CD14-positive monocyte (primary cell): ENCODE data around the gene DCLK1. TPM values are rescaled to one million over a fixed set of nuclear protein-coding genes. Genes with fewer than 3 reads are reported as not detected.

Experiments
- DNase-seq, 3 donors: peaks; one replicate each; pipeline ENCODE4 v3.0.0-alpha.2; 2011 to 2022
- H2AFZ ChIP-seq: 2 replicates; pipeline ENCODE4 v1.6.0; 2012; ENCODE audit warnings: mild to moderate bottlenecking, low read depth, low read length, inconsistent platforms; ENCODE audit not compliant: insufficient read depth, poor library complexity, severe bottlenecking
- H3K27ac ChIP-seq, 2 donors: 1 replicate in 1 of 2; 2 replicates in 1 of 2; pipeline ENCODE4 v1.5.1; 2012 to 2013; ENCODE audit warnings: low read length in 2 of 2, control low read depth in 1 of 2, inconsistent platforms in 1 of 2, low read depth in 1 of 2, mild to moderate bottlenecking in 1 of 2
- H3K27me3 ChIP-seq, 2 donors: one replicate each; pipeline versions ENCODE4 v1.6.0 to v1.6.1; 2011 to 2013; ENCODE audit warnings: low read length in 2 of 2; ENCODE audit not compliant: control insufficient read depth in 2 of 2, insufficient read depth in 2 of 2
- H3K36me3 ChIP-seq, 2 donors: replicated peaks in 1 of 2; 1 replicate in 1 of 2; 2 replicates in 1 of 2; pipeline versions ENCODE4 v1.5.1 to v1.6.1; 2012 to 2013; ENCODE audit warnings: low read length in 2 of 2, control low read depth in 1 of 2, inconsistent platforms in 1 of 2, mild to moderate bottlenecking in 1 of 2; ENCODE audit not compliant: insufficient read depth in 2 of 2, control insufficient read depth in 1 of 2
- H3K4me1 ChIP-seq, 2 donors: 1 replicate in 1 of 2; 2 replicates in 1 of 2; pipeline versions ENCODE4 v1.5.1 to v1.6.1; 2012 to 2013; ENCODE audit warnings: low read length in 2 of 2, control low read depth in 1 of 2, inconsistent platforms in 1 of 2, mild to moderate bottlenecking in 1 of 2, moderate library complexity in 1 of 2; ENCODE audit not compliant: insufficient read depth in 2 of 2, control insufficient read depth in 1 of 2
- H3K4me2 ChIP-seq: replicated peaks from 2 replicates; pipeline ENCODE3; 2012; ENCODE audit warnings: low read length, moderate library complexity, mild to moderate bottlenecking; ENCODE audit not compliant: poor library complexity, severe bottlenecking; ENCODE audit errors: extremely low read depth
- H3K4me3 ChIP-seq, 3 experiments: fragments of 200-600 bp in 1 of 3; sonication (generic) in 1 of 3; replicated peaks in 1 of 3; 1 replicate in 2 of 3; 2 replicates in 1 of 3; pipeline ENCODE4 v1.5.1; 2011 to 2013; ENCODE audit warnings: low read length in 3 of 3, mild to moderate bottlenecking in 3 of 3, control low read depth in 2 of 3, low read depth in 2 of 3, inconsistent platforms in 1 of 3, moderate library complexity in 1 of 3
- H3K79me2 ChIP-seq: 2 replicates; pipeline ENCODE4 v1.6.0; 2012; ENCODE audit warnings: mild to moderate bottlenecking, control low read depth, inconsistent platforms, low read length, moderate library complexity; ENCODE audit not compliant: insufficient read depth
- H3K9ac ChIP-seq: 2 replicates; pipeline ENCODE4 v1.6.0; 2017; ENCODE audit warnings: low read length, mild to moderate bottlenecking; ENCODE audit not compliant: insufficient read depth, poor library complexity, severe bottlenecking
- H3K9me3 ChIP-seq, 2 donors: replicated peaks in 1 of 2; 1 replicate in 1 of 2; 2 replicates in 1 of 2; pipeline versions ENCODE4 v1.5.1 to v1.6.1; 2012 to 2013; ENCODE audit warnings: low read length in 2 of 2, control low read depth in 1 of 2; ENCODE audit not compliant: control insufficient read depth in 1 of 2, insufficient read depth in 1 of 2
- H4K20me1 ChIP-seq: 2 replicates; pipeline ENCODE4 v1.6.0; 2012; ENCODE audit warnings: mild to moderate bottlenecking, low read length, control low read depth, moderate library complexity; ENCODE audit not compliant: insufficient read depth
- H3K27ac Mint-ChIP-seq, 7 donors: one replicate each; pipeline ENCODE4 v1.8.0; 2020; ENCODE audit warnings: mild to moderate bottlenecking in 7 of 7, mixed read lengths in 7 of 7, moderate library complexity in 6 of 7, inconsistent platforms in 2 of 7
- H3K27me3 Mint-ChIP-seq, 3 donors: one replicate each; pipeline ENCODE4 v1.8.0; 2021 to 2022; ENCODE audit warnings: low read depth in 3 of 3, mild to moderate bottlenecking in 3 of 3, mixed read lengths in 3 of 3, moderate library complexity in 3 of 3, inconsistent platforms in 1 of 3
- H3K36me3 Mint-ChIP-seq, 2 donors: one replicate each; pipeline ENCODE4 v1.8.0; 2020; ENCODE audit warnings: mixed read lengths in 2 of 2, inconsistent platforms in 1 of 2, mild to moderate bottlenecking in 1 of 2
- H3K4me1 Mint-ChIP-seq: one replicate; pipeline ENCODE4 v1.8.0; 2020; ENCODE audit warnings: mild to moderate bottlenecking, mixed read lengths
- H3K4me3 Mint-ChIP-seq, 2 donors: one replicate each; pipeline ENCODE4 v1.8.0; 2020; ENCODE audit warnings: mild to moderate bottlenecking in 2 of 2, mixed read lengths in 2 of 2, moderate library complexity in 1 of 2
- H3K9me3 Mint-ChIP-seq, 7 donors: one replicate each; pipeline ENCODE4 v1.8.0; 2020 to 2022; ENCODE audit warnings: mixed read lengths in 7 of 7, mild to moderate bottlenecking in 6 of 7, moderate library complexity in 6 of 7, inconsistent platforms in 2 of 7
- CTCF ChIP-seq: fragments of 200-600 bp; IDR thresholded peaks from one replicate; pipeline ENCODE4 v1.8.0; 2022; ENCODE audit warnings: antibody characterized with exemption, mild to moderate bottlenecking
- WGBS: methylation state at CpG from one replicate; pipeline ENCODE4 v1.1.5; 2013; ENCODE audit warnings: missing lambda C conversion rate; ENCODE audit not compliant: insufficient coverage; 5-methylcytosine and 5-hydroxymethylcytosine counted together
- intact Hi-C, 2 donors: fragments of 100-400 bp; cut with micrococcal nuclease; formaldehyde crosslinking; loops; one replicate each; pipeline versions ENCODE4 v1.15.0 to v1.15.1; 2023
- polyA plus RNA-seq, 3 donors: library from polyadenylated mRNA; depleted of rRNA in 1 of 3; unstranded in 2 of 3; stranded (reverse) in 1 of 3; fragments of 300-500 nt in 2 of 3; fragments of >200 nt in 1 of 3; fragmentation: Illumina TruSeq in 2 of 3; gene quantifications; 1 replicate in 2 of 3; 2 replicates in 1 of 3; pipeline ENCODE4 v1.2.3, GENCODE V29; 2012 to 2021

Gene DCLK1
- polyA plus RNA-seq, 3 donors = not detected

- H3K9me3 Mint-ChIP-seq = peaks cover 0 to 6% (median 4%) of the 10 kb centered on the region in 7 donors
- no peak overlapping the region for H3K4me3 ChIP-seq
These were observed 3.5 kb upstream of the DCLK1 start for GRCh38 chr13:36134632-36135031.

GRCh38 chr13:36133950-36134626 lies 2.9 kb upstream of the DCLK1 start:
- intact Hi-C loops = no loop called here
- no peak overlapping the region for H3K9ac ChIP-seq
- no peak for TF ChIP-seq CTCF
- no peak overlapping the region for H3K27ac ChIP-seq
- H3K4me3 ChIP-seq = no peak overlapping the region
- peaks cover 0 to 6% (median 4%) of the 10 kb centered on the region in 7 donors for H3K9me3 Mint-ChIP-seq
- H3K27me3 Mint-ChIP-seq = peaks cover 32 to 44% (median 34%) of the 10 kb centered on the region in 3 donors
- H3K4me1 ChIP-seq = no peaks in the 10 kb centered on the region
- H3K27me3 ChIP-seq = peaks cover 30 to 34% of the 10 kb centered on the region in 2 donors
- no peaks in the 10 kb centered on the region for H4K20me1 ChIP-seq
- no peaks in the 10 kb centered on the region for H3K36me3 Mint-ChIP-seq
- H2AFZ ChIP-seq = no peak overlapping the region
- peaks cover 0 to 6% of the 10 kb centered on the region in 2 donors for H3K9me3 ChIP-seq
- no peak for DNase-seq
- H3K36me3 ChIP-seq = no peaks in the 10 kb centered on the region
- WGBS = no CpG with 5 or more reads among the region's 5 CpGs
- H3K79me2 ChIP-seq = no peaks in the 10 kb centered on the region
- no peak overlapping the region for H3K4me3 Mint-ChIP-seq
- H3K4me1 Mint-ChIP-seq = no peaks in the 10 kb centered on the region
- H3K4me2 ChIP-seq = no peak overlapping the region
- no peak overlapping the region for H3K27ac Mint-ChIP-seq

More at GRCh38 chr13:36134632-36135031, 3.5 kb upstream of the DCLK1 start:
- Histone ChIP-seq H4K20me1 (no peaks in the 10 kb centered on the region), H3K9me3 (peaks cover 0 to 6% of the 10 kb centered on the region in 2 donors), H3K79me2 (no peaks in the 10 kb centered on the region), H3K27ac (no peak overlapping the region), H2AFZ (no peak overlapping the region), H3K9ac (no peak overlapping the region), H3K27me3 (peaks cover 24 to 29% of the 10 kb centered on the region in 2 donors), H3K36me3 (no peaks in the 10 kb centered on the region), H3K4me1 (no peaks in the 10 kb centered on the region), H3K4me2 (no peak overlapping the region)
- Mint-ChIP-seq H3K36me3 (no peaks in the 10 kb centered on the region), H3K4me3 (no peak overlapping the region), H3K27ac (no peak overlapping the region), H3K4me1 (no peaks in the 10 kb centered on the region), H3K27me3 (peaks cover 28 to 42% (median 29%) of the 10 kb centered on the region in 3 donors)
- intact Hi-C loops = no loop called here
- no peak for DNase-seq
- WGBS = no CpG with 5 or more reads among the region's 1 CpG
- no peak for TF ChIP-seq CTCF
